Measurements from ENCODE around the gene SH3RF2. TPM values are rescaled to one million over a fixed set of nuclear protein-coding genes. Genes with fewer than 3 reads are reported as not detected.

The SH3RF2 gene
- total and polyA plus RNA-seq, 10 of the 15 experiments (the other 5 are each of a cell fraction or from before 2014, with no cell fraction given), result 0.15 TPM; not detected in 9

- TF ChIP-seq BCL3 (IDR thresholded peaks at IDR 0.05; ENCODE audit: borderline replicate concordance, insufficient read depth, low read depth, low read length, poor library complexity, severe bottlenecking) (no peak), WRNIP1 (IDR thresholded peaks at IDR 0.05; ENCODE audit: borderline replicate concordance, low read depth, low read length) (no peak), KDM1A (IDR thresholded peaks at IDR 0.05; ENCODE audit: borderline replicate concordance) (no peak)
Measured at GRCh38 chr5:146018514-146019375, 82.4 kb downstream of the SH3RF2 start (continued).

- H3K79me2 ChIP-seq (ENCODE audit: control insufficient read depth, insufficient read depth, low read length), result no peaks in the 10 kb centered on the region
- no peaks in the 10 kb centered on the region for H3K9me3 ChIP-seq (replicated peaks; ENCODE audit: control insufficient read depth, insufficient read depth, low read length)
- TF ChIP-seq ZNF274 (IDR thresholded peaks at IDR 0.05; ENCODE audit: insufficient read depth, insufficient read length), result no peak
- TF ChIP-seq ZBTB40 (IDR thresholded peaks at IDR 0.05; ENCODE audit: borderline replicate concordance), result no peak
- TF ChIP-seq, protein P1, sequence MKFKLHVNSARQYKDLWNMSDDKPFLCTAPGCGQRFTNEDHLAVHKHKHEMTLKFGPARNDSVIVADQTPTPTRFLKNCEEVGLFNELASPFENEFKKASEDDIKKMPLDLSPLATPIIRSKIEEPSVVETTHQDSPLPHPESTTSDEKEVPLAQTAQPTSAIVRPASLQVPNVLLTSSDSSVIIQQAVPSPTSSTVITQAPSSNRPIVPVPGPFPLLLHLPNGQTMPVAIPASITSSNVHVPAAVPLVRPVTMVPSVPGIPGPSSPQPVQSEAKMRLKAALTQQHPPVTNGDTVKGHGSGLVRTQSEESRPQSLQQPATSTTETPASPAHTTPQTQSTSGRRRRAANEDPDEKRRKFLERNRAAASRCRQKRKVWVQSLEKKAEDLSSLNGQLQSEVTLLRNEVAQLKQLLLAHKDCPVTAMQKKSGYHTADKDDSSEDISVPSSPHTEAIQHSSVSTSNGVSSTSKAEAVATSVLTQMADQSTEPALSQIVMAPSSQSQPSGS (IDR thresholded peaks at IDR 0.05; ENCODE audit: low read length), result no peak
- ChIA-PET CTCF (no interaction called here), POLR2A (no interaction called here), SMC1A (ENCODE audit: uncharacterized antibody, unreplicated experiment) (interaction anchor here (0.6 kb wide), 1 partner anchor 14 kb away, joined by 3 read pairs; no protein-coding TSS in a partner anchor), RAD21 (ENCODE audit: unreplicated experiment) (no interaction called here)
- in situ Hi-C loops (cut with MboI), result no loop called here
- peaks cover 0 to 2% of the 10 kb centered on the region in 2 experiments; a peak in 1 of 4 replicates for H3K27me3 ChIP-seq (replicated peaks in 1 of 2; ENCODE audit: control insufficient read depth in 2 of 2, insufficient read depth in 2 of 2, low read length in 1 of 2)
- FAIRE-seq (no peak), ATAC-seq (no peak), DNase-seq (ENCODE audit: low read depth, low spot score) (no peak)
- 18% methylated on average over 2 of the region's 2 CpGs for WGBS (ENCODE audit: insufficient coverage, insufficient replicate concordance, low lambda C conversion rate, missing lambda C conversion rate)
- no TSS peak for BruUV-seq (replicated peaks)
- no peak overlapping the region for H3K27ac ChIP-seq (ENCODE audit: control insufficient read depth, insufficient read depth)
- H3K4me3 ChIP-seq, result no peak overlapping the region
- no peaks in the 10 kb centered on the region for H3K36me3 ChIP-seq (ENCODE audit: control insufficient read depth in 2 of 2, insufficient read depth in 2 of 2, low read length in 1 of 2)
- no peak overlapping the region for H3K4me2 ChIP-seq (ENCODE audit: control insufficient read depth, insufficient read depth)
- H3K9ac ChIP-seq (ENCODE audit: control insufficient read depth, insufficient read depth, low read length), result no peak overlapping the region
- H4K20me1 ChIP-seq (ENCODE audit: control insufficient read depth, insufficient read depth), result no peaks in the 10 kb centered on the region
- no peaks in the 10 kb centered on the region for H3K4me1 ChIP-seq (ENCODE audit: control insufficient read depth, insufficient read depth, low read length)
- intact Hi-C loops (cut with micrococcal nuclease; ENCODE audit: unreplicated experiment), result no loop called here
- no peak overlapping the region for H2AFZ ChIP-seq (ENCODE audit: control insufficient read depth, low read depth, low read length)
Measured at GRCh38 chr5:146020100-146020499, 83.7 kb downstream of the SH3RF2 start.

All from GM12878 (cell line).